ENCODE results near the gene CEACAM6.
A peak's percentile ranks its signal among the peaks of the same experiment; 100 is the strongest.

Gene CEACAM6

DNA sequence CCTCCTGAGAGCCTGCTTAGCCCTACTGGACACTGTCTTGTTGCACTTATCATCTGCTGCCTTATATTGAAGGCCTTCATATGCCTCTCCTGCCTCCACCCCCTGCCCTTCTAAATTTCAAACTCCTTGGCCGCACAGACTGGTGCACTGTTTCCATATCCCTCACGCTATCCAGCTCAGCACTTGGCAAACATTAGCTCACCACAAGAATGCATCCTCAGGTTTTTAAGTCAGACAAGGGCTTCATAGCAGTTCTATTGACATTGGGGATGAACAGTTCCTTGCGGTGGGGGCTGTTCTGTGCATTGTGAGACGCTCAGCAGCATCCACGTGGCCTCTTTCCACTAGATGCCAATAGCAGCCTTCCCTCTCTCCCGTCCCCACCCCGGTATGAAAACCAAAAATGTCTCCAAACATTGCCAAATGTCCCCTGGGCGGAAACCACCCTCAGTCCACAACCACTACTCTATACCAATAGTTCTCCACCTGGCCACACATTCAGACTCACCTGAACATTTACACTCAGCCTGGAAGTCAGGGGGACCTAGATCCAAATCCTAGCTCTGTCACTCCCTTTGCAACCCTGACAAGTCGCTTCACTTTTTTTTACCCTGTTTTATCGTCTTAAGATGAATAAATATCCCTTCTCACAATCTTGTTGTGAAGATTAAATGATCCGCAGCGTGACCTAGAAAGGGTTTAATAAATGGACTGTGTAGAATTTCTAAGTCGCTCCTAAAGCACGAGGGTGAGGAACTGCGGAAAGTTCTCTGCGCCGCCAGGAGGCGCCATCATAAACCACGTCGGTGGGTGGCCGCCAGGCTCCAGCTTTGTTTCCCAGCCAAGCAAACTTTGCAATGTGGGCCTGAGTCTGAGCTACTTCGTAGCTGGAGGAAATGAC lies 37.4 kb downstream of the CEACAM6 start:
- Histone ChIP-seq H3K4me3 (ENCODE audit: control insufficient read depth in 1 of 7, extremely low read depth in 1 of 7, insufficient read depth in 4 of 7, low read depth in 2 of 7, low read length in 6 of 7) (no peak overlapping the region), H3K9me3 (ENCODE audit: control extremely low read depth in 1 of 5, control insufficient read depth in 4 of 5, insufficient read depth in 2 of 5, low read depth in 1 of 5, low read length in 4 of 5) (no peaks in the 10 kb centered on the region), H3K27me3 (replicated peaks in 2 of 5; ENCODE audit: control insufficient read depth in 4 of 5, insufficient read depth in 5 of 5, low read length in 4 of 5) (no peaks in the 10 kb centered on the region), H3K27ac (ENCODE audit: insufficient read depth in 1 of 2, low read depth in 1 of 2, low read length in 2 of 2, poor library complexity in 1 of 2, severe bottlenecking in 2 of 2) (no peak overlapping the region), H3K36me3 (ENCODE audit: control insufficient read depth in 4 of 4, insufficient read depth in 4 of 4, low read length in 3 of 4) (no peaks in the 10 kb centered on the region), H3K4me1 (ENCODE audit: control extremely low read depth in 1 of 4, control insufficient read depth in 4 of 4, insufficient read depth in 4 of 4, low read length in 3 of 4) (peaks cover 0 to 9% (median under 1%) of the 10 kb centered on the region in 4 experiments)
- POLR2A ChIA-PET: interaction anchor here (0.7 to 1.6 kb wide), 2 partner anchors 28 to 67 kb away, joined by 3 to 5 read pairs; partner anchors contain the start of gene RPS19
- CTCF ChIA-PET: interaction anchor here (0.6 to 7.7 kb wide), 28 partner anchors 8 to 188 kb away, joined by 3 to 250 read pairs (median 4); no protein-coding TSS in a partner anchor
- peak; percentile 75 to 84 (median 79) for DNase-seq
- 37% methylated on average over 15 of the region's 22 CpGs for WGBS (ENCODE audit: insufficient coverage)

- H3K4me3 ChIP-seq (ENCODE audit: control insufficient read depth in 1 of 7, extremely low read depth in 1 of 7, insufficient read depth in 4 of 7, low read depth in 2 of 7, low read length in 6 of 7): no peak overlapping the region
- CTCF ChIA-PET: interaction anchor here (0.9 to 7.7 kb wide), 20 partner anchors 9 to 189 kb away, joined by 3 to 250 read pairs (median 4); no protein-coding TSS in a partner anchor
- no CpG with 5 or more reads among the region's 1 CpG for WGBS (ENCODE audit: insufficient coverage)
- no peaks in the 10 kb centered on the region for H3K9me3 ChIP-seq (ENCODE audit: control extremely low read depth in 1 of 5, control insufficient read depth in 4 of 5, insufficient read depth in 2 of 5, low read depth in 1 of 5, low read length in 4 of 5)
- H3K27me3 ChIP-seq (replicated peaks in 2 of 5; ENCODE audit: control insufficient read depth in 4 of 5, insufficient read depth in 5 of 5, low read length in 4 of 5): no peaks in the 10 kb centered on the region
- peaks cover 0 to 8% (median under 1%) of the 10 kb centered on the region in 4 experiments for H3K4me1 ChIP-seq (ENCODE audit: control extremely low read depth in 1 of 4, control insufficient read depth in 4 of 4, insufficient read depth in 4 of 4, low read length in 3 of 4)
- DNase-seq: no peak
- POLR2A ChIA-PET: interaction anchor here (0.7 to 1.6 kb wide), 3 partner anchors 22 to 67 kb away, joined by 3 to 5 read pairs (median 3); partner anchors contain the start of gene RPS19
- H3K36me3 ChIP-seq (ENCODE audit: control insufficient read depth in 4 of 4, insufficient read depth in 4 of 4, low read length in 3 of 4): no peaks in the 10 kb centered on the region
- H3K27ac ChIP-seq (ENCODE audit: insufficient read depth in 1 of 2, low read depth in 1 of 2, low read length in 2 of 2, poor library complexity in 1 of 2, severe bottlenecking in 2 of 2): no peak overlapping the region
Observed at GRCh38 chr19:41793414-41793727, 38.0 kb downstream of the CEACAM6 start.

GRCh38 chr19:41795031-41795461 lies 39.7 kb downstream of the CEACAM6 start:
- Histone ChIP-seq H3K4me3 (ENCODE audit: control insufficient read depth in 1 of 7, extremely low read depth in 1 of 7, insufficient read depth in 4 of 7, low read depth in 2 of 7, low read length in 6 of 7) (no peak overlapping the region), H3K27me3 (replicated peaks in 2 of 5; ENCODE audit: control insufficient read depth in 4 of 5, insufficient read depth in 5 of 5, low read length in 4 of 5) (no peaks in the 10 kb centered on the region), H3K4me1 (ENCODE audit: control extremely low read depth in 1 of 4, control insufficient read depth in 4 of 4, insufficient read depth in 4 of 4, low read length in 3 of 4) (peaks cover 0 to 8% (median under 1%) of the 10 kb centered on the region in 4 experiments), H3K9me3 (ENCODE audit: control extremely low read depth in 1 of 5, control insufficient read depth in 4 of 5, insufficient read depth in 2 of 5, low read depth in 1 of 5, low read length in 4 of 5) (no peaks in the 10 kb centered on the region), H3K36me3 (ENCODE audit: control insufficient read depth in 4 of 4, insufficient read depth in 4 of 4, low read length in 3 of 4) (no peaks in the 10 kb centered on the region), H3K27ac (ENCODE audit: insufficient read depth in 1 of 2, low read depth in 1 of 2, low read length in 2 of 2, poor library complexity in 1 of 2, severe bottlenecking in 2 of 2) (no peak overlapping the region)
- peak; percentile 45 to 71 (median 62) for DNase-seq
- POLR2A ChIA-PET: no interaction called here
- 75% methylated on average over 2 of the region's 5 CpGs for WGBS (ENCODE audit: insufficient coverage)
- CTCF ChIA-PET: interaction anchor here (0.7 to 7.7 kb wide), 17 partner anchors 9 to 1825 kb away, joined by 3 to 250 read pairs (median 4); no protein-coding TSS in a partner anchor

- H3K27ac ChIP-seq (ENCODE audit: insufficient read depth in 1 of 2, low read depth in 1 of 2, low read length in 2 of 2, poor library complexity in 1 of 2, severe bottlenecking in 2 of 2): no peak within 1 kb of the TSS
- peaks cover 0 to 11% (median under 1%) of the 10 kb centered on the region in 4 experiments for H3K4me1 ChIP-seq (ENCODE audit: control extremely low read depth in 1 of 4, control insufficient read depth in 4 of 4, insufficient read depth in 4 of 4, low read length in 3 of 4)
- no peaks in the 10 kb centered on the region for H3K27me3 ChIP-seq (replicated peaks in 2 of 5; ENCODE audit: control insufficient read depth in 4 of 5, insufficient read depth in 5 of 5, low read length in 4 of 5)
- no peaks in the 10 kb centered on the region for H3K36me3 ChIP-seq (ENCODE audit: control insufficient read depth in 4 of 4, insufficient read depth in 4 of 4, low read length in 3 of 4)
- H3K4me3 ChIP-seq (ENCODE audit: control insufficient read depth in 1 of 7, extremely low read depth in 1 of 7, insufficient read depth in 4 of 7, low read depth in 2 of 7, low read length in 6 of 7): peak within 1 kb of the TSS in 1 of 7 experiments; percentile 47
- H3K9me3 ChIP-seq (ENCODE audit: control extremely low read depth in 1 of 5, control insufficient read depth in 4 of 5, insufficient read depth in 2 of 5, low read depth in 1 of 5, low read length in 4 of 5): peaks cover 0 to 7% (median 0%) of the 10 kb centered on the region in 5 experiments
- DNase-seq: no peak
- POLR2A ChIA-PET: no interaction called here
- CTCF ChIA-PET: interaction anchor here (1.2 to 7.7 kb wide), 9 partner anchors 11 to 89 kb away, joined by 4 to 250 read pairs (median 6); no protein-coding TSS in a partner anchor
Observed at GRCh38 chr19:41796362-41796761, 41.0 kb downstream of the CEACAM6 start, which contains the start of gene CEACAM3. Gene CEACAM3 (plus strand): TSS chr19:41796587. CDS start chr19:41796678, 91 bp downstream.

GRCh38 chr19:41796901-41797300 lies 41.6 kb downstream of the CEACAM6 start:
- Histone ChIP-seq H3K27ac (ENCODE audit: insufficient read depth in 1 of 2, low read depth in 1 of 2, low read length in 2 of 2, poor library complexity in 1 of 2, severe bottlenecking in 2 of 2) (no peak overlapping the region), H3K4me3 (ENCODE audit: control insufficient read depth in 1 of 7, extremely low read depth in 1 of 7, insufficient read depth in 4 of 7, low read depth in 2 of 7, low read length in 6 of 7) (peak overlapping the region in 1 of 7 experiments; percentile 47), H3K27me3 (replicated peaks in 2 of 5; ENCODE audit: control insufficient read depth in 4 of 5, insufficient read depth in 5 of 5, low read length in 4 of 5) (no peaks in the 10 kb centered on the region), H3K36me3 (ENCODE audit: control insufficient read depth in 4 of 4, insufficient read depth in 4 of 4, low read length in 3 of 4) (no peaks in the 10 kb centered on the region), H3K9me3 (ENCODE audit: control extremely low read depth in 1 of 5, control insufficient read depth in 4 of 5, insufficient read depth in 2 of 5, low read depth in 1 of 5, low read length in 4 of 5) (peaks cover 0 to 8% (median 0%) of the 10 kb centered on the region in 5 experiments), H3K4me1 (ENCODE audit: control extremely low read depth in 1 of 4, control insufficient read depth in 4 of 4, insufficient read depth in 4 of 4, low read length in 3 of 4) (peaks cover 2 to 16% (median 4%) of the 10 kb centered on the region in 4 experiments)
- CTCF ChIA-PET: interaction anchor here (1.2 to 2.6 kb wide), 3 partner anchors 11 to 44 kb away, joined by 6 to 13 read pairs (median 7); no protein-coding TSS in a partner anchor
- POLR2A ChIA-PET: no interaction called here
- WGBS (ENCODE audit: insufficient coverage): 100% methylated on average over 1 of the region's 1 CpG
- no peak for DNase-seq

- peak overlapping the region in 1 of 7 experiments; percentile 27 for H3K4me3 ChIP-seq (ENCODE audit: control insufficient read depth in 1 of 7, extremely low read depth in 1 of 7, insufficient read depth in 4 of 7, low read depth in 2 of 7, low read length in 6 of 7)
- CTCF ChIA-PET: interaction anchor here (4.0 kb wide), 1 partner anchor 12 kb away, joined by 14 read pairs; no protein-coding TSS in a partner anchor
- no peak for DNase-seq
- no peaks in the 10 kb centered on the region for H3K36me3 ChIP-seq (ENCODE audit: control insufficient read depth in 4 of 4, insufficient read depth in 4 of 4, low read length in 3 of 4)
- 98% methylated on average over 5 of the region's 9 CpGs for WGBS (ENCODE audit: insufficient coverage)
- POLR2A ChIA-PET: no interaction called here
- peaks cover 17 to 41% (median 25%) of the 10 kb centered on the region in 4 experiments for H3K4me1 ChIP-seq (ENCODE audit: control extremely low read depth in 1 of 4, control insufficient read depth in 4 of 4, insufficient read depth in 4 of 4, low read length in 3 of 4)
- peaks cover 0 to 8% (median 0%) of the 10 kb centered on the region in 5 experiments for H3K9me3 ChIP-seq (ENCODE audit: control extremely low read depth in 1 of 5, control insufficient read depth in 4 of 5, insufficient read depth in 2 of 5, low read depth in 1 of 5, low read length in 4 of 5)
- no peak overlapping the region for H3K27ac ChIP-seq (ENCODE audit: insufficient read depth in 1 of 2, low read depth in 1 of 2, low read length in 2 of 2, poor library complexity in 1 of 2, severe bottlenecking in 2 of 2)
- H3K27me3 ChIP-seq (replicated peaks in 2 of 5; ENCODE audit: control insufficient read depth in 4 of 5, insufficient read depth in 5 of 5, low read length in 4 of 5): no peaks in the 10 kb centered on the region
Observed at GRCh38 chr19:41799444-41800000, 44.2 kb downstream of the CEACAM6 start.

Measured in common myeloid progenitor, CD34-positive (primary cell).